GM19193 (cell line): ENCODE data around the gene CDH4.

Experiments used
- POLR2A ChIP-seq: IDR thresholded peaks from 4 replicates; pipeline ENCODE4 v1.6.1; 2011; ENCODE audit not compliant: insufficient read depth, insufficient read length; ENCODE audit errors: extremely low read depth

CDH4 gene

GRCh38 chr20:61934716-61935530 lies 682.9 kb downstream of the CDH4 start:
- no peak for TF ChIP-seq POLR2A

GRCh38 chr20:61935926-61936700 lies 684.1 kb downstream of the CDH4 start:
- TF ChIP-seq POLR2A = no peak

GRCh38 chr20:61936701-61937131 lies 684.7 kb downstream of the CDH4 start:
- no peak for TF ChIP-seq POLR2A

- no peak for TF ChIP-seq POLR2A
Measured at GRCh38 chr20:61937146-61937962, 685.3 kb downstream of the CDH4 start.

- TF ChIP-seq POLR2A = no peak
Measured at GRCh38 chr20:61937963-61938838, 686.1 kb downstream of the CDH4 start.

GRCh38 chr20:61938839-61939690 lies 687.0 kb downstream of the CDH4 start:
- no peak for TF ChIP-seq POLR2A

- no peak for TF ChIP-seq POLR2A
Measured at GRCh38 chr20:61939691-61940360, 687.8 kb downstream of the CDH4 start.

- no peak for TF ChIP-seq POLR2A
Measured at GRCh38 chr20:61940491-61940890, 688.4 kb downstream of the CDH4 start.

- no peak for TF ChIP-seq POLR2A
Measured at GRCh38 chr20:61940976-61941720, 689.1 kb downstream of the CDH4 start.

GRCh38 chr20:61941721-61942405 lies 689.8 kb downstream of the CDH4 start:
- no peak for TF ChIP-seq POLR2A

- no peak for TF ChIP-seq POLR2A
Measured at GRCh38 chr20:61942526-61942925, 690.5 kb downstream of the CDH4 start.

- TF ChIP-seq POLR2A = no peak
Measured at GRCh38 chr20:61948586-61949362, 696.7 kb downstream of the CDH4 start.
